ENCODE measurements around the gene VAMP5.

- TF ChIP-seq POLR2A (IDR thresholded peaks at IDR 0.05; ENCODE audit: low read length) (no peak), GATA1 (IDR thresholded peaks at IDR 0.05; ENCODE audit: low read depth, low read length) (no peak)
These were observed 49.4 kb upstream of the VAMP5 start for GRCh38 chr2:85534881-85535280.
